ENCODE data around the gene ARMC9. TPM values are rescaled to one million over a fixed set of nuclear protein-coding genes. Genes with fewer than 3 reads are reported as not detected.

ARMC9 gene
- total and polyA plus RNA-seq, 2 donors (not counting 3 experiments of a cell fraction or from before 2014, with no cell fraction given) = 16.4 to 24.2 TPM

DNA sequence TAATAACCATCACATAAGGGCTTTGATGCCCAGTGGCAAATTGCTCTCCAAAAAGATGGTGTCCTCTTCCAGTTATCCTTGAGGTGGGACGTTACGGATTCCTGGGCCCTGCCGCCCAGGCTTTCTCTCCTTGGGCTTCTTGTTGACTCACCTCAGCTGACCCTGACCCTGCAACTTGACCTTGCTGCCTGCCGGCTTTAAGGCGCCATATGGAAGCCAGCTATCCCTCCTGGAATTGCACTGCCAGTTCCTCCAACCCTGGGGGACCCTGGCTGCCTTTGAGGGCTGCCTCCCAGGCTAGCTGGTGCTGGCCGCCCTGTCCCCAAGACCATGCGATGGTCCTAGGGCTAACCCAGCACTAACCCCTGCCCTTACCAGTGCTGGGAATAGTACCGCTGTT is 168.7 kb downstream of the ARMC9 start:
- ChIA-PET CTCF (no interaction called here), POLR2A (no interaction called here)
- no peak overlapping the region for H3K27ac ChIP-seq (ENCODE audit: insufficient read depth, low read depth, low read length)
- H2AFZ ChIP-seq (ENCODE audit: low read depth, low read length) = no peak overlapping the region
- H3K4me3 ChIP-seq (replicated peaks in 1 of 3; ENCODE audit: insufficient read depth in 1 of 3, low read depth in 1 of 3, low read length in 3 of 3) = no peak overlapping the region
- H3K4me2 ChIP-seq (ENCODE audit: insufficient read depth, low read length) = no peak overlapping the region
- no peaks in the 10 kb centered on the region for H3K9me3 ChIP-seq (replicated peaks; ENCODE audit: control insufficient read depth, insufficient read depth, low read length)
- BruUV-seq (replicated peaks) = no TSS peak
- H3K27me3 ChIP-seq (ENCODE audit: control insufficient read depth in 2 of 2, insufficient read depth in 2 of 2, low read length in 2 of 2) = no peaks in the 10 kb centered on the region
- H4K20me1 ChIP-seq (replicated peaks; ENCODE audit: control insufficient read depth, extremely low read depth, insufficient read depth, low read length) = no peaks in the 10 kb centered on the region
- intact Hi-C loops (cut with micrococcal nuclease) = no loop called here
- DNase-seq (ENCODE audit: low read depth, low spot score) (no peak), FAIRE-seq (no peak)
- TF ChIP-seq MYC (IDR thresholded peaks at IDR 0.05; ENCODE audit: low read depth, low read length) (no peak), JUN (IDR thresholded peaks at IDR 0.05; ENCODE audit: borderline replicate concordance, insufficient read depth, insufficient read length, low read depth) (no peak), FOS (IDR thresholded peaks at IDR 0.05; ENCODE audit: borderline replicate concordance, insufficient read depth, low read length) (no peak), POLR2A (IDR thresholded peaks at IDR 0.05; ENCODE audit: low read depth, low read length) (no peak), EZH2 (IDR thresholded peaks at IDR 0.05; ENCODE audit: borderline replicate concordance, low read depth, low read length, severe bottlenecking) (no peak), POLR2AphosphoS5 (IDR thresholded peaks at IDR 0.05; ENCODE audit: insufficient read depth, low read depth, low read length) (no peak)
- TF ChIP-seq, protein P1, sequence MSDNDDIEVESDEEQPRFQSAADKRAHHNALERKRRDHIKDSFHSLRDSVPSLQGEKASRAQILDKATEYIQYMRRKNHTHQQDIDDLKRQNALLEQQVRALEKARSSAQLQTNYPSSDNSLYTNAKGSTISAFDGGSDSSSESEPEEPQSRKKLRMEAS (IDR thresholded peaks at IDR 0.05; ENCODE audit: insufficient read depth, insufficient read length) = no peak
- TF ChIP-seq, protein P2, sequence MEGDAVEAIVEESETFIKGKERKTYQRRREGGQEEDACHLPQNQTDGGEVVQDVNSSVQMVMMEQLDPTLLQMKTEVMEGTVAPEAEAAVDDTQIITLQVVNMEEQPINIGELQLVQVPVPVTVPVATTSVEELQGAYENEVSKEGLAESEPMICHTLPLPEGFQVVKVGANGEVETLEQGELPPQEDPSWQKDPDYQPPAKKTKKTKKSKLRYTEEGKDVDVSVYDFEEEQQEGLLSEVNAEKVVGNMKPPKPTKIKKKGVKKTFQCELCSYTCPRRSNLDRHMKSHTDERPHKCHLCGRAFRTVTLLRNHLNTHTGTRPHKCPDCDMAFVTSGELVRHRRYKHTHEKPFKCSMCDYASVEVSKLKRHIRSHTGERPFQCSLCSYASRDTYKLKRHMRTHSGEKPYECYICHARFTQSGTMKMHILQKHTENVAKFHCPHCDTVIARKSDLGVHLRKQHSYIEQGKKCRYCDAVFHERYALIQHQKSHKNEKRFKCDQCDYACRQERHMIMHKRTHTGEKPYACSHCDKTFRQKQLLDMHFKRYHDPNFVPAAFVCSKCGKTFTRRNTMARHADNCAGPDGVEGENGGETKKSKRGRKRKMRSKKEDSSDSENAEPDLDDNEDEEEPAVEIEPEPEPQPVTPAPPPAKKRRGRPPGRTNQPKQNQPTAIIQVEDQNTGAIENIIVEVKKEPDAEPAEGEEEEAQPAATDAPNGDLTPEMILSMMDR (IDR thresholded peaks at IDR 0.05; ENCODE audit: extremely low read depth in 1 of 2, insufficient read depth in 1 of 2, low read depth in 1 of 2, low read length in 2 of 2) = no peak
- dilution Hi-C loops (cut with MboI; ENCODE audit: extremely low pct_ligation_motif_present, low sequenced_read_pairs) = no loop called here
- H3K9ac ChIP-seq (replicated peaks; ENCODE audit: extremely low read depth, insufficient read depth, low read length) = no peak overlapping the region
- H3K36me3 ChIP-seq (ENCODE audit: control insufficient read depth in 2 of 2, extremely low read depth in 1 of 2, insufficient read depth in 2 of 2, low read length in 2 of 2) = no peaks in the 10 kb centered on the region
- no peaks in the 10 kb centered on the region for H3K9me1 ChIP-seq (replicated peaks; ENCODE audit: control insufficient read depth, extremely low read depth, insufficient read depth, low read length)
- peaks cover 11% of the 10 kb centered on the region for H3K4me1 ChIP-seq (ENCODE audit: control insufficient read depth, extremely low read depth, insufficient read depth, low read length)
- H3K79me2 ChIP-seq (ENCODE audit: control insufficient read depth, insufficient read depth, low read length) = no peaks in the 10 kb centered on the region

Measured in endothelial cell of umbilical vein (primary cell).